ENCODE results near the gene ZNF678. TPM values are rescaled to one million over a fixed set of nuclear protein-coding genes. Genes with fewer than 3 reads are reported as not detected.

The ZNF678 gene
- total and polyA plus RNA-seq, 9 of the 15 experiments (the other 6 are each of a cell fraction or from before 2014, with no cell fraction given): 3.0 to 16.8 (median 8.0) TPM

DNA sequence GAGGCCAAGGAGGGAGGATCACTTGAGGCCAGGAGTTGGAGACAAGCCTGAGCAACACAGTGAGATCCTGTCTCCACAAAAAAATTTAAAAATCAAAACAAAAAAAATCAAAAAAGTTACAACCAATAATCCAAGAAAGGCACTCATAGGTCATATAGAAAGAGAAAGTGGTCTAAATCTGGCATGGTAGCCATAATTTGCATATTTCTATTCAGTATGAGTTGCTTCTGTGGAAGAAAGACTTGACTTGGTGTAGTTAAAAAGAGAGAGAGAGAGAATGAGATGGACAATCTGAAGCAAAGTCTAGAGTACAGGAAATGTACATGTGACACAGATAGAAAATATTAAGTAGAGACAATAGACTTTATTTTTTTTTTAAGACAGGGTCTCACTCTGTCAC, 149.3 kb downstream of the ZNF678 start:
- H3K4me1 ChIP-seq (replicated peaks in 1 of 2; ENCODE audit: control insufficient read depth in 2 of 2, insufficient read depth in 2 of 2, low read length in 2 of 2): no peaks in the 10 kb centered on the region; a peak in 1 of 5 replicates
- FAIRE-seq (no peak), DNase-seq (ENCODE audit: extremely low read depth in 1 of 4, low spot score in 3 of 4) (no peak), ATAC-seq (no peak)
- no peak overlapping the region for H3K4me3 ChIP-seq
- no peaks in the 10 kb centered on the region for H3K79me2 ChIP-seq (ENCODE audit: control insufficient read depth, insufficient read depth, low read length)
- no peak for TF ChIP-seq SREBF2 (CRISPR knock-in tag; IDR thresholded peaks at IDR 0.05)
- TF ChIP-seq EZH2 (IDR thresholded peaks at IDR 0.05; ENCODE audit: borderline replicate concordance, low read depth, low read length): no peak
- no peak for TF ChIP-seq ZNF408 (CRISPR knock-in tag; IDR thresholded peaks at IDR 0.05; ENCODE audit: low read depth)
- no peak for TF ChIP-seq HEY1 (CRISPR knock-in tag; IDR thresholded peaks at IDR 0.05; ENCODE audit: borderline replicate concordance)
- TF ChIP-seq, protein P1, sequence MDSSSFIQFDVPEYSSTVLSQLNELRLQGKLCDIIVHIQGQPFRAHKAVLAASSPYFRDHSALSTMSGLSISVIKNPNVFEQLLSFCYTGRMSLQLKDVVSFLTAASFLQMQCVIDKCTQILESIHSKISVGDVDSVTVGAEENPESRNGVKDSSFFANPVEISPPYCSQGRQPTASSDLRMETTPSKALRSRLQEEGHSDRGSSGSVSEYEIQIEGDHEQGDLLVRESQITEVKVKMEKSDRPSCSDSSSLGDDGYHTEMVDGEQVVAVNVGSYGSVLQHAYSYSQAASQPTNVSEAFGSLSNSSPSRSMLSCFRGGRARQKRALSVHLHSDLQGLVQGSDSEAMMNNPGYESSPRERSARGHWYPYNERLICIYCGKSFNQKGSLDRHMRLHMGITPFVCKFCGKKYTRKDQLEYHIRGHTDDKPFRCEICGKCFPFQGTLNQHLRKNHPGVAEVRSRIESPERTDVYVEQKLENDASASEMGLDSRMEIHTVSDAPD (CRISPR knock-in tag; IDR thresholded peaks at IDR 0.05): no peak
- TF ChIP-seq, protein P2, sequence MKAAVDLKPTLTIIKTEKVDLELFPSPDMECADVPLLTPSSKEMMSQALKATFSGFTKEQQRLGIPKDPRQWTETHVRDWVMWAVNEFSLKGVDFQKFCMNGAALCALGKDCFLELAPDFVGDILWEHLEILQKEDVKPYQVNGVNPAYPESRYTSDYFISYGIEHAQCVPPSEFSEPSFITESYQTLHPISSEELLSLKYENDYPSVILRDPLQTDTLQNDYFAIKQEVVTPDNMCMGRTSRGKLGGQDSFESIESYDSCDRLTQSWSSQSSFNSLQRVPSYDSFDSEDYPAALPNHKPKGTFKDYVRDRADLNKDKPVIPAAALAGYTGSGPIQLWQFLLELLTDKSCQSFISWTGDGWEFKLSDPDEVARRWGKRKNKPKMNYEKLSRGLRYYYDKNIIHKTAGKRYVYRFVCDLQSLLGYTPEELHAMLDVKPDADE (conservative IDR thresholded peaks at IDR 0.05; ENCODE audit: control insufficient read depth, low read depth, low read length): no peak
- TF ChIP-seq ZNF133 (CRISPR knock-in tag; IDR thresholded peaks at IDR 0.05): no peak
- TF ChIP-seq ZNF766 (CRISPR knock-in tag; conservative IDR thresholded peaks at IDR 0.05): no peak
- TF ChIP-seq ZNF507 (tag; conservative IDR thresholded peaks at IDR 0.05): no peak
- no peak for TF ChIP-seq ZBED1 (IDR thresholded peaks at IDR 0.05)
- no peak for TF ChIP-seq MTA3 (IDR thresholded peaks at IDR 0.05; ENCODE audit: borderline replicate concordance)
- TF ChIP-seq ZZZ3 (IDR thresholded peaks at IDR 0.05): no peak
- no peak overlapping the region for H3K9ac ChIP-seq (ENCODE audit: insufficient read depth in 1 of 2, low read depth in 2 of 2, low read length in 2 of 2)
- no peaks in the 10 kb centered on the region for H4K20me1 ChIP-seq (replicated peaks; ENCODE audit: control insufficient read depth, insufficient read depth, low read length)
- H3K27me3 ChIP-seq (ENCODE audit: control insufficient read depth in 2 of 2, insufficient read depth in 2 of 2, low read length in 2 of 2): peaks cover 0 to 2% of the 10 kb centered on the region in 2 experiments; a peak in 2 of 5 replicates
- no peaks in the 10 kb centered on the region; the same call in 1 of the 2 replicates for H3K9me3 ChIP-seq (replicated peaks; ENCODE audit: control insufficient read depth, insufficient read depth, low read depth, low read length)
- no peak overlapping the region for H3K27ac ChIP-seq (ENCODE audit: extremely low read depth, low read depth, low read length)
- ChIA-PET CTCF (ENCODE audit: low intra/inter-chr PET ratio) (no interaction called here), POLR2A (no interaction called here)
- no peak overlapping the region for H2AFZ ChIP-seq (ENCODE audit: low read depth, low read length)
- in situ Hi-C loops (cut with MboI): no loop called here
- intact Hi-C loops (cut with micrococcal nuclease): no loop called here
- H3K9me1 ChIP-seq (ENCODE audit: control insufficient read depth, insufficient read depth, low read length): no peaks in the 10 kb centered on the region
- H3K36me3 ChIP-seq (ENCODE audit: control insufficient read depth, insufficient read depth, low read length): no peaks in the 10 kb centered on the region
- no peak overlapping the region for H3K4me2 ChIP-seq (ENCODE audit: insufficient read depth, low read length)
- no TSS peak for BruUV-seq (replicated peaks)

All from K562 (cell line).